Stimulated activated CD4-positive, alpha-beta T cell treated with anti-CD3 and anti-CD28 coated beads, TNF-alpha, amount 100 ng/mL, for 4 hours (primary cell): ENCODE results near the gene TRABD.

ENCODE experiments used
- DNase-seq, 3 experiments: peaks; one replicate each; pipeline ENCODE4 v3.0.0-alpha.2; 2020; ENCODE audit warnings: low read depth in 3 of 3

Gene TRABD

GRCh38 chr22:50217543-50218152, 31.9 kb downstream of the TRABD start:
- DNase-seq, result no peak

- DNase-seq, result no peak
Measured at GRCh38 chr22:50218153-50218995, 32.7 kb downstream of the TRABD start.

- no peak for DNase-seq
Measured at GRCh38 chr22:50218996-50219727, 33.4 kb downstream of the TRABD start.

- DNase-seq, result no peak
Measured at GRCh38 chr22:50219800-50220602, 34.3 kb downstream of the TRABD start.

GRCh38 chr22:50220603-50221409, 35.1 kb downstream of the TRABD start:
- no peak for DNase-seq

GRCh38 chr22:50221410-50222300, 35.9 kb downstream of the TRABD start:
- DNase-seq, result no peak

- DNase-seq, result no peak
Measured at GRCh38 chr22:50222508-50222907, 36.8 kb downstream of the TRABD start.

- DNase-seq, result no peak
Measured at GRCh38 chr22:50224071-50224470, 38.4 kb downstream of the TRABD start.

GRCh38 chr22:50225200-50225969, 39.7 kb downstream of the TRABD start:
- DNase-seq, result no peak

- DNase-seq, result no peak
Measured at GRCh38 chr22:50226063-50226874, 40.6 kb downstream of the TRABD start.

GRCh38 chr22:50226875-50227165, 41.1 kb downstream of the TRABD start:
- DNase-seq, result no peak

GRCh38 chr22:50227579-50228215, 42.0 kb downstream of the TRABD start:
- no peak for DNase-seq

- no peak for DNase-seq
Measured at GRCh38 chr22:50228366-50228765, 42.7 kb downstream of the TRABD start.

- DNase-seq, result no peak
Measured at GRCh38 chr22:50229370-50229769, 43.7 kb downstream of the TRABD start.

- no peak for DNase-seq
Measured at GRCh38 chr22:50232481-50233151, 46.9 kb downstream of the TRABD start.

GRCh38 chr22:50233223-50233622, 47.5 kb downstream of the TRABD start:
- DNase-seq, result no peak

- no peak for DNase-seq
Measured at GRCh38 chr22:50236731-50237409, 51.2 kb downstream of the TRABD start.
